Keratinocyte (primary cell): ENCODE measurements around the gene FBXO3. TPM values are rescaled to one million over a fixed set of nuclear protein-coding genes. Genes with fewer than 3 reads are reported as not detected.
"Not testable (repeated sequence)": the region's sequence is repeated elsewhere in the genome, so short reads cannot be mapped to it uniquely, and the experiment has no call there.

Source experiments
- DNase-seq: peaks from one replicate; pipeline ENCODE4 v3.0.0-alpha.2; 2011; ENCODE audit warnings: low read depth, missing footprints, low spot score
- FAIRE-seq: peaks from 2 replicates; lab custom pipeline; 2011; peaks lifted over from hg19 to GRCh38; lab: Jason Lieb, UNC
- H2AFZ ChIP-seq: 2 replicates; pipeline ENCODE4 v1.6.0; 2012; ENCODE audit warnings: low read length, control low read depth, inconsistent platforms; ENCODE audit not compliant: control insufficient read depth
- H3K27ac ChIP-seq: 2 replicates; pipeline ENCODE4 v1.5.1; 2011; ENCODE audit warnings: low read length; ENCODE audit not compliant: control insufficient read depth, insufficient read depth
- H3K27me3 ChIP-seq: 3 replicates; pipeline ENCODE4 v1.6.0; 2011; ENCODE audit warnings: low read length; ENCODE audit not compliant: control insufficient read depth, insufficient read depth; ENCODE audit errors: extremely low read depth
- H3K36me3 ChIP-seq, 2 experiments: 2 replicates in 1 of 2; 3 replicates in 1 of 2; pipeline ENCODE4 v1.5.1; 2011; ENCODE audit warnings: low read length in 2 of 2, mild to moderate bottlenecking in 1 of 2; ENCODE audit not compliant: control insufficient read depth in 2 of 2, insufficient read depth in 2 of 2; ENCODE audit errors: extremely low read depth in 1 of 2
- H3K4me1 ChIP-seq: 3 replicates; pipeline ENCODE4 v1.5.1; 2011; ENCODE audit warnings: low read length; ENCODE audit not compliant: control insufficient read depth, insufficient read depth; ENCODE audit errors: extremely low read depth
- H3K4me2 ChIP-seq: 3 replicates; pipeline ENCODE4 v1.6.0; 2011; ENCODE audit warnings: low read depth, low read length; ENCODE audit not compliant: control insufficient read depth, insufficient read depth; ENCODE audit errors: extremely low read depth
- H3K4me3 ChIP-seq, 3 experiments: fragments of 200-600 bp in 1 of 3; sonication (generic) in 1 of 3; 2 replicates in 2 of 3; 3 replicates in 1 of 3; pipeline ENCODE4 v1.5.1; 2011 to 2016; ENCODE audit warnings: low read length in 3 of 3, mild to moderate bottlenecking in 3 of 3, control low read depth in 2 of 3, inconsistent platforms in 1 of 3, low read depth in 1 of 3, mixed read lengths in 1 of 3, mixed run types in 1 of 3, moderate library complexity in 1 of 3; ENCODE audit not compliant: control insufficient read depth in 2 of 3, insufficient read depth in 2 of 3; ENCODE audit errors: extremely low read depth in 1 of 3
- H3K79me2 ChIP-seq: 2 replicates; pipeline ENCODE4 v1.6.0; 2012; ENCODE audit warnings: low read length; ENCODE audit not compliant: control insufficient read depth, insufficient read depth
- H3K9ac ChIP-seq: 3 replicates; pipeline ENCODE4 v1.6.0; 2011; ENCODE audit warnings: low read length; ENCODE audit not compliant: control insufficient read depth, insufficient read depth; ENCODE audit errors: extremely low read depth
- H3K9me1 ChIP-seq: 3 replicates; pipeline ENCODE4 v1.6.0; 2011; ENCODE audit warnings: low read length; ENCODE audit not compliant: control insufficient read depth, insufficient read depth; ENCODE audit errors: extremely low read depth
- H3K9me3 ChIP-seq: 2 replicates; pipeline ENCODE4 v1.5.1; 2012; ENCODE audit warnings: low read depth, low read length; ENCODE audit not compliant: control insufficient read depth
- H4K20me1 ChIP-seq: 3 replicates; pipeline ENCODE4 v1.6.0; 2011; ENCODE audit warnings: low read length; ENCODE audit not compliant: control insufficient read depth, insufficient read depth; ENCODE audit errors: extremely low read depth
- CTCF ChIP-seq, 3 experiments: IDR thresholded peaks in 1 of 3; conservative IDR thresholded peaks in 1 of 3; optimal IDR thresholded peaks in 1 of 3; 2 replicates in 2 of 3; 3 replicates in 1 of 3; pipeline versions ENCODE3 to v1.5.1; 2011; ENCODE audit warnings: low read length in 3 of 3, mild to moderate bottlenecking in 3 of 3, moderate library complexity in 2 of 3, control low read depth in 1 of 3, inconsistent platforms in 1 of 3; ENCODE audit not compliant: insufficient read depth in 2 of 3; ENCODE audit errors: extremely low read depth in 1 of 3
- EZH2 ChIP-seq: IDR thresholded peaks from one replicate; pipeline ENCODE4 v1.6.1; 2012; ENCODE audit warnings: inconsistent platforms, mild to moderate bottlenecking, low read length, moderate library complexity
- dilution Hi-C: fragments of 300-500 bp; cut with MboI; formaldehyde crosslinking; loops from one replicate; pipeline ENCODE4 v1.7.0; 2020; ENCODE audit warnings: low sequenced_read_pairs; ENCODE audit not compliant: extremely low pct_ligation_motif_present
- polyA plus RNA-seq, 5 experiments: library from polyadenylated mRNA; depleted of rRNA in 3 of 5; stranded (reverse) in 3 of 5; stranded (forward) in 1 of 5; unstranded in 1 of 5; fragments of >200 nt; gene quantifications; 1 replicate in 1 of 5; 2 replicates in 3 of 5; 3 replicates in 1 of 5; pipeline versions ENCODE4 v1.2.1 to v1.2.3, GENCODE V29; 2011 to 2012; ENCODE audit warnings: missing spikeins in 2 of 5, low read depth in 1 of 5, low replicate concordance in 1 of 5

FBXO3 gene
- polyA plus RNA-seq, 1 donor (not counting 4 experiments of a cell fraction or from before 2014, with no cell fraction given): 68.6 TPM

DNA sequence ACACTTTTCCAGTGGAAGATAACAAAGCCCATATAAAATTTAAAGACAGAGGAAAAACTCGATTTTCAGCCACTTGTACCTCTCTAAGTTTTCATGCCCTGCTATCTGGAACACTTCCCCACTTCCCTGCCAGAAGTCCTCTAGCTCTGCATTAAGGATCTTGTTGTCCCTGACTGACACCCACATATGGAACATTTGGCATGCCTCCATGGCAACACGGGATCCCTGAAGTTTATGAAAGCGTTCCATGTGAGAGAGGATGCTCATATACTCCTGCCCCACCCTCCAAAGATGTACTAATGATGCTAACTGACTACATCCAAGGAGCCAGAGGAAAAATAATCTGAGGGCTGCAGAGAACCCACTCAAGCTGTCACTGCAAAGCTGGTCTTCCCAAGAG is 64.9 kb downstream of the FBXO3 start:
- Histone ChIP-seq H3K79me2 (peaks cover 38% of the 10 kb centered on the region), H3K27me3 (no peaks in the 10 kb centered on the region), H3K4me3 (no peak overlapping the region), H3K9me3 (no peaks in the 10 kb centered on the region), H3K4me1 (peaks cover 29% of the 10 kb centered on the region), H3K9ac (no peak overlapping the region), H3K36me3 (peaks cover 36 to 55% of the 10 kb centered on the region in 2 experiments), H2AFZ (no peak overlapping the region), H3K9me1 (no peaks in the 10 kb centered on the region), H3K27ac (no peak overlapping the region), H3K4me2 (no peak overlapping the region), H4K20me1 (no peaks in the 10 kb centered on the region)
- FAIRE-seq: no peak
- no peak for DNase-seq
- dilution Hi-C loops: no loop called here
- TF ChIP-seq CTCF (optimal IDR thresholded peaks at IDR 0.05 in 1 of 3, IDR thresholded peaks at IDR 0.05 in 1 of 3, conservative IDR thresholded peaks at IDR 0.05 in 1 of 3; ENCODE audit: extremely low read depth in 1 of 3, insufficient read depth in 2 of 3, low read length in 3 of 3): no peak

GRCh38 chr11:33708985-33709384 is 65.3 kb downstream of the FBXO3 start:
- H3K4me2 ChIP-seq: no peak overlapping the region
- H3K27me3 ChIP-seq: no peaks in the 10 kb centered on the region
- peaks cover 39 to 52% of the 10 kb centered on the region in 2 experiments for H3K36me3 ChIP-seq
- no peaks in the 10 kb centered on the region for H3K9me1 ChIP-seq
- H3K9me3 ChIP-seq: no peaks in the 10 kb centered on the region
- FAIRE-seq (no peak), DNase-seq (no peak)
- peaks cover 34% of the 10 kb centered on the region for H3K4me1 ChIP-seq
- H4K20me1 ChIP-seq: no peaks in the 10 kb centered on the region
- TF ChIP-seq CTCF (optimal IDR thresholded peaks at IDR 0.05 in 1 of 3, IDR thresholded peaks at IDR 0.05 in 1 of 3, conservative IDR thresholded peaks at IDR 0.05 in 1 of 3; ENCODE audit: extremely low read depth in 1 of 3, insufficient read depth in 2 of 3, low read length in 3 of 3) (no peak), EZH2 (no peak)
- H3K27ac ChIP-seq: no peak overlapping the region
- no peak overlapping the region for H2AFZ ChIP-seq
- peaks cover 37% of the 10 kb centered on the region for H3K79me2 ChIP-seq
- no peak overlapping the region for H3K4me3 ChIP-seq
- no peak overlapping the region for H3K9ac ChIP-seq
- dilution Hi-C loops: no loop called here

- FAIRE-seq: peak; percentile 73
- H2AFZ ChIP-seq, H4K20me1 ChIP-seq, dilution Hi-C loops, H3K9me3 ChIP-seq, H3K4me2 ChIP-seq, DNase-seq, H3K9me1 ChIP-seq, H3K9ac ChIP-seq, H3K27ac ChIP-seq, H3K27me3 ChIP-seq, H3K4me3 ChIP-seq: not testable (repeated sequence)
- peaks cover 46% of the 10 kb centered on the region for H3K4me1 ChIP-seq
- peaks cover 33 to 44% of the 10 kb centered on the region in 2 experiments for H3K36me3 ChIP-seq
- peaks cover 26% of the 10 kb centered on the region for H3K79me2 ChIP-seq
Observed at GRCh38 chr11:33707831-33708230, 66.5 kb downstream of the FBXO3 start.
